ENCODE results near the gene TLR7. TPM values are rescaled to one million over a fixed set of nuclear protein-coding genes. Genes with fewer than 3 reads are reported as not detected.

TLR7 gene
- total RNA-seq, 1 experiment from 2014 or later = not detected

GRCh38 chrX:12917753-12918152 lies 50.9 kb downstream of the TLR7 start:
- H3K18ac ChIP-seq (ENCODE audit: insufficient read length, low read depth, low read length) = no peak overlapping the region
- no peaks in the 10 kb centered on the region for H3K27me3 ChIP-seq (ENCODE audit: insufficient read depth, low read length)
- no peak overlapping the region for H4K91ac ChIP-seq (ENCODE audit: insufficient read length, low read depth, low read length)
- DNase-seq = no peak
- TF ChIP-seq, protein P1, sequence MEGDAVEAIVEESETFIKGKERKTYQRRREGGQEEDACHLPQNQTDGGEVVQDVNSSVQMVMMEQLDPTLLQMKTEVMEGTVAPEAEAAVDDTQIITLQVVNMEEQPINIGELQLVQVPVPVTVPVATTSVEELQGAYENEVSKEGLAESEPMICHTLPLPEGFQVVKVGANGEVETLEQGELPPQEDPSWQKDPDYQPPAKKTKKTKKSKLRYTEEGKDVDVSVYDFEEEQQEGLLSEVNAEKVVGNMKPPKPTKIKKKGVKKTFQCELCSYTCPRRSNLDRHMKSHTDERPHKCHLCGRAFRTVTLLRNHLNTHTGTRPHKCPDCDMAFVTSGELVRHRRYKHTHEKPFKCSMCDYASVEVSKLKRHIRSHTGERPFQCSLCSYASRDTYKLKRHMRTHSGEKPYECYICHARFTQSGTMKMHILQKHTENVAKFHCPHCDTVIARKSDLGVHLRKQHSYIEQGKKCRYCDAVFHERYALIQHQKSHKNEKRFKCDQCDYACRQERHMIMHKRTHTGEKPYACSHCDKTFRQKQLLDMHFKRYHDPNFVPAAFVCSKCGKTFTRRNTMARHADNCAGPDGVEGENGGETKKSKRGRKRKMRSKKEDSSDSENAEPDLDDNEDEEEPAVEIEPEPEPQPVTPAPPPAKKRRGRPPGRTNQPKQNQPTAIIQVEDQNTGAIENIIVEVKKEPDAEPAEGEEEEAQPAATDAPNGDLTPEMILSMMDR (conservative IDR thresholded peaks at IDR 0.05) = no peak
- no peak overlapping the region for H3K27ac ChIP-seq (ENCODE audit: insufficient read length, low read depth, low read length)
- no peak overlapping the region for H3K23ac ChIP-seq (ENCODE audit: insufficient read length, low read depth, low read length)
- no peak overlapping the region for H2AFZ ChIP-seq (ENCODE audit: low read length)
- H4K8ac ChIP-seq (replicated peaks; ENCODE audit: insufficient read length, low read depth, low read length) = no peak overlapping the region
- no peaks in the 10 kb centered on the region for H3K79me1 ChIP-seq (ENCODE audit: insufficient read depth, low read depth, low read length, poor library complexity, severe bottlenecking)
- 0 out of 2 replicates have a peak, but pooled peaks cover 1% of the 10 kb centered on the region for H3K79me2 ChIP-seq (ENCODE audit: insufficient read depth, low read length)
- no CpG with 5 or more reads among the region's 2 CpGs for WGBS (ENCODE audit: extremely low coverage, insufficient read length, low lambda C conversion rate)
- no peak overlapping the region for H2BK5ac ChIP-seq (ENCODE audit: insufficient read length, low read length)
- no peak overlapping the region for H2BK120ac ChIP-seq (ENCODE audit: low read depth, low read length, poor library complexity, severe bottlenecking)
- no peak overlapping the region for H2AK5ac ChIP-seq (ENCODE audit: insufficient read length, low read length)
- 0 out of 4 replicates have a peak, but pooled peaks cover 0 to 2% of the 10 kb centered on the region in 2 experiments for H3K4me1 Mint-ChIP-seq
- peaks cover 0 to 4% (median 0%) of the 10 kb centered on the region in 3 experiments; a peak in 1 of 7 replicates for H3K36me3 Mint-ChIP-seq (ENCODE audit: insufficient read depth in 1 of 3, low read depth in 3 of 3)
- H3K9me3 Mint-ChIP-seq = peaks cover 66 to 67% of the 10 kb centered on the region in 2 experiments
- no peaks in the 10 kb centered on the region for H3K4me1 ChIP-seq (ENCODE audit: insufficient read depth, low read length)
- H3K56ac ChIP-seq (ENCODE audit: insufficient read length, low read depth, low read length) = no peak overlapping the region
- no peak overlapping the region for H3K4ac ChIP-seq (ENCODE audit: low read depth, low read length)
- H4K5ac ChIP-seq (ENCODE audit: insufficient read length, low read depth, low read length) = no peak overlapping the region
- peaks cover 3% of the 10 kb centered on the region for H3K27me3 Mint-ChIP-seq (ENCODE audit: low read depth)
- H2BK12ac ChIP-seq (ENCODE audit: insufficient read length, low read depth, low read length) = no peak overlapping the region
- no peak overlapping the region for H3K4me3 Mint-ChIP-seq
- no peak overlapping the region for H3K9ac ChIP-seq (ENCODE audit: extremely low read depth, insufficient read length, low read length)
- no peak overlapping the region for H2BK15ac ChIP-seq (ENCODE audit: low read depth, low read length)
- H4K20me1 ChIP-seq (ENCODE audit: control insufficient read depth, insufficient read depth, insufficient read length) = no peaks in the 10 kb centered on the region
- no peak overlapping the region for H3K14ac ChIP-seq (ENCODE audit: insufficient read depth, low read length)
- H3K9me3 ChIP-seq (ENCODE audit: control insufficient read depth, low read depth, low read length) = no peaks in the 10 kb centered on the region
- H3K4me2 ChIP-seq (ENCODE audit: insufficient read depth, insufficient read length, low read length) = no peak overlapping the region
- H2BK20ac ChIP-seq (ENCODE audit: low read depth, low read length, poor library complexity, severe bottlenecking) = no peak overlapping the region
- H3K27ac Mint-ChIP-seq = no peak overlapping the region
- no peaks in the 10 kb centered on the region for H3K23me2 ChIP-seq (ENCODE audit: insufficient read length, low read depth, low read length, poor library complexity, severe bottlenecking)
- no peak overlapping the region for H3T11ph ChIP-seq (ENCODE audit: low read length)
